HG02642 (cell line): ENCODE data around the gene USH2A.

Experiments used
- ATAC-seq: cut with Tn5 transposase; IDR thresholded peaks from one replicate; pipeline ENCODE4 v1.9.1; 2021; ENCODE audit warnings: mild to moderate bottlenecking; ENCODE audit not compliant: unreplicated experiment, poor library complexity

The USH2A gene

DNA sequence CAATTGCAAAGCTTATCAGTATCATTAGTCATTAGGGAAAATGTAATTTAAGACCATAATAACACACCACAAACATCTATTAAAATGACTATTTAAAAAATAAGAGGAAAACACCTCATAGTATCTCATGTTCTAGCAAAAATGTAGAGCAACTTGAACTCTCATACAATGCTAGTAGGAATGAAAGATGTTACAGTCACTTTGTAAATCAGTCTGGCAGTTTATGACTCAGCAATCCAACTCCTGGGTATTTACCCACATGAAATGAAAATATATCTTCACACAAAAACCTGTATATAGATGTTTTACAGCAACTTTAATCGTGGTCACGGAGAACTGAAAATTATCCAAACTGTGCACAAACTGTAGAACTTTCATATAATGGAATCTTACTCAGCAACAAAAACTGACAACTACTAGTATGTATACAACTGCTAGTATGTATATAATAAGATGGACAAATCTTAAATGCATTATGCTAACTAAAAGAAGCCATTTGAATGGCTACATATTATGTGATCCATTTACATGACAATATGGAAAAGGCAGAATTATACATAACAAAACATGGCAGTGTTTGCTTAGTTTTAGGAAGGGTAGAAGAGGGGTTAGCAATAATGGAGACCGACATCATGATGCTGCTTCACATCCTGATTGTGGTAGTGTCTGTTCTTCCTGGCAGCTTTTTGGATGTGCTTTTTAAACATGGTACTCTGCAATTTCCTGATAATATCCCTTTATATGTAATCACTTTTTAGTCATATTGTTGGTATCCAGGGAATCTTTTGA lies 589.1 kb downstream of the USH2A start:
- ATAC-seq = no peak

DNA sequence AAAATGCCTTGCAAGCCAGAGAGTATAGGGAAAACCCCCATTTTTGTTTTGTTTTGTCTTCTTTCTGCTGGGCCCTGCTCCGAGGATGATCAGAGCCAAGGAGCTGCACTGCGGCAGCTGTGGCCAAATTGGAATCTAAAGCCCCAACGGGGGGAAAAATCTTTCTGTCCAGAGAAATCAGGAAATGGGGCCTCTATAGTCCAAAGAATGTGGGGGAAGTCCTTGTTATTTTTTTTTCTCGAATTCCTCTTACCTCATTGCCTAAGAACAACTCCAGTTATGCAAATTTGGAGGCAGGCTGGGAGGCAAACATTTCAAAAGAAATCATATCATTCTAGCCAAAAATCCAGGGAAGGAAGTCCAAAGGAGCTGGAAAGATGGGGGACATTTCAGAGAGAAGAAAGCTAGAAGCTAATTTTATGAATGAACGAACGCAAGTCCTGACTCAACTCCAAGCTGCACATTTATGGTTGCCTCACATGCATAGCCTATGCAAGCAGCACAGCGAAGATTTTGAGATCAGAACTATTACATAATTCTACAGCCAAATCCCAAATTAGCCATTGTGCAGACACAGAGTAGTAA lies 592.9 kb downstream of the USH2A start:
- no peak for ATAC-seq

DNA sequence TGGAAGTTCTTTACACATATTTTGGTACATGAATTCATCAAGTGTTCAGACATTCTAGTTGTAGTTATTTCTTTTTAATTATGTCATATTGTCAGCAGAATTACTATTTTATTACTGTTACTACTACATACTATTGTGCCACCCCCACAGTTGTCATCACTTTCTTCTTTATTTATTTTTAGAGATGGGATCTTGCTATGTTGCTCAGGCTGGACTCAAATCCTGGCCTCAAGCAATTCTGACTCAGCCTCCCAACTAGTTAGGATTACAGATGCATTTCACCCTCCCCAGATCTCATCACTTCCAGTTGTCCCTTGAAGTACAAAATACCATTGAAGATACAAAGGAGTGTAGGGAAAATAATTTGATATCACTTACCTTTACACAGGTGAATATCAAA lies 598.2 kb downstream of the USH2A start:
- no peak for ATAC-seq

DNA sequence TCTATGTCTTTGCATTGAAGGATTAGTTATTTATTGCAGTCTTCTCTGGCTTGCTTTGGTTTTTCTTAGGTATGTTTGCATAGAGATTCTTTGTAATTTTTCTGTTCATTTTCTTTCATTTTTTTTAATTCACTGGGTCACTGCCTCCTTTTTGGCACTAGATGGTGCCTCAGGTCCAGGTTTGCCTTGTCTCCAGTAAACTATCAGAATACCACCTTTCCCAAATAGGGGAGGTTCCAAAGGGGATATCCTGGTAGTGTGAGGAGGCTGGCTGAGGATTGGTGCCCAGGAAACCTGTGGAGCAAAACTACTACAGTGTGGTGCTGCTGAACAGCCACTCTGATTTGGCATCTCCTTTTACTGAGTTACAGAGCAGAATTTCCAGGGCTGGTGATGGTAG lies 599.0 kb downstream of the USH2A start:
- no peak for ATAC-seq

DNA sequence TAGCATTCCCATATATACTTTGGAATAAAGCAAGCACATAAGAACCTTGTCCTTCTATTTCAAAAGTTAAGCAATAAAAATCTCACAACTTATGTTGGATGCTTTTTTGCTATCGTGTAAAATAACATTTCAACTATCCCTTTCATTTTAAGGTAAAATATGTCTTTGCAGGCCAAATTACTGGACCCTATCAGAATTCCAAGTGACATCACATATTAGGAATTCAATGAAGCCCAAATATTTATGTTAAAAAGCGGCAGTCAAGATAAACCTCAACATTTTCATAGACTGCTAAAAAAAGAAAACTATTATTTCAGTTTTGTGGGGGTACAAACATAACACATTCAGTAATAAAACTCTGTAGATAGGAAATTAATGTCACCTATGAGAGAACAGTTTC lies 604.1 kb downstream of the USH2A start:
- no peak for ATAC-seq

DNA sequence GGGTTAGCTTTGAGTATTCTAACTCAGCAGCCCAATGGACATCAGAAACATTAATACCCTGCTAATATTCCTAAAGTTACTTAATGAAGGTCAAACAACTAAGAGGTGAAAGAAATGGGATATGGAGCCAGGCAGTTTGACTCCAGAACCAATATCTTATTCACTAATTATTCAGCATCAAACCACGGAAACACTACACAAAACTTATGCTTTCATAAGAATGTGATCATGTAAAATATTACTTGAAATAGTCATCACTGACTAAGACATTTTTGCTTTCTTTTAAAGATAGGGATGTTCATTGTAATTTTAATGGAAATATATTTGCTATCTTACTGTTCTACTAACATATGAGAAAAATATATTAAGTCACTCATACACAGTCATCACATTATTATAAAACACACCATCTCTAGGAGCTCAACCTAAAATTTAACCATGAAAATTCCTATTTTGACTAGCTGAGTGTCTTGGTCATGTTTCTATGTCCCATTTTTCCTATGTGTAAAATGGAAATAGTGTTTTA lies 615.3 kb downstream of the USH2A start:
- no peak for ATAC-seq

DNA sequence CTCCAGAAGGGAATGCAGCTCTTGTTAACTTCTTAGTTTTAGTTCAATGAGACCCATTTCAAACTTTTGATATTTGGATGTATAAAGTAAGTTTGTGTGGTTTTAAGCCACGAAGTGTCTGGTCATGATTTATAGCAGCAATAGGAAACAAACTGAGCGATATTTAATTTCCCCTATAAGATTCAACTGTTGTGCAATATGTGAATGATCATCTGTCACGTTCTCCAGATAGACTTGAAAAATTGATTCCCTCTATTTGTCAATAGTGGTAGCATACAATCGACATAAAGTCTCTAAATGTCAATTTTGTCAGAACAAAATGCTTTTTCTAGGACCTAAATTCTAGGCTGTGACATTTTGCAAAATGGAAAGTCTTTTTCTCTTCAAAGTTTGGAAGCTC lies 616.0 kb downstream of the USH2A start:
- no peak for ATAC-seq

DNA sequence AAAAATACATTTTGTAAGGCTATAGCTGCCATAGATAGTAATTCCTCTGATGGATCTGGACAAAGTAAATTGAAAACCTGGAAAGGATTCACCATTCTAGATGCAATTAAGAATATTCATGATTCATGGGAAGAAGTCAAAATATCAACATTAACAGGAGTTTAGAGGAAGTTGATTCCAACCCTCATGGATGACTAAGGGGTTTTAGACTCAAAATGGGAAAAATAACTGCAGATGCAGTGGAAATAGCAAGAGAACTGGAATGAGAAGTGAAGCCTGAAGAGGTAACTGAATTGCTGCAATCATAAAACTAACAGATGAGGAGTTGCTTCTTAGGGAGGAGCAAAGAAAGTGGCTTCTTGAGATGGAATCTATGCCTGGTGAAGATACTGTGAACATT lies 625.4 kb downstream of the USH2A start:
- ATAC-seq = no peak

DNA sequence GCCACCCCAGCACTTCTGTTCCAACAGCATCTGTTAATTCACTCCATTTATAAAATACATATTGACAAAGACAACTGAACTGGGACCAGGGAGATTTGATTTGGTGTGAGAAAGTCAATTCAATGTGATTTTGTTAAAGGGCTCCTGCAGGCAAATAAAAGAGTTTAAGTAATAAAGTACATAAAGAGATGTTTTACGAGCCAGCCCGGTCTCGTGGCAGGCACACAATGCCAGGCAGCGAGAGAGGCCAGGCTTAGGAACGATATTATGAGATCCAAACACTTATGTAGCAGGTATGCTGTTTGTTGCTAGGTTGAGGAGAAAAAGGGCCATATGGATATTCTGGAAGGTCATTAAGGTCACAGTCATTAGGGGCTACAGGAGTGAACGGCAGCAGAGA lies 629.1 kb downstream of the USH2A start:
- ATAC-seq = no peak

DNA sequence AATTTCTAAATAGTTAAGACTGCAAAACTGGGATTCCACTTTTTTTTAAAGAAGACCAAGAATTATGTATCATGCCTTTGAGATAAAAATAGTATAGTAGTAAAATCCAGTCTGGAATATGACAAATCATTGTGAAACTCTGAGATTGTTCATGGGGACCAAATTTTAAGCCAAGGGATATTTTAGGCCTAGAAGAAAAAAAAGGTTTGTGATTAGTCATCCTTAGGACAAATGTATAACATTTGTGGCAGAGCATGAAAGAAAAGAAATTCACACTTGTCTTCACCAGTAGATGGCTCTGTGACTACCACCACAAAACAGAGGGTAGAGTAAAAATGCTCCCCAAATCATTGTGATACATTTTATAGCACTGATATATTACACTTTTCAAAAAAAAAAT lies 630.1 kb downstream of the USH2A start:
- ATAC-seq = no peak

DNA sequence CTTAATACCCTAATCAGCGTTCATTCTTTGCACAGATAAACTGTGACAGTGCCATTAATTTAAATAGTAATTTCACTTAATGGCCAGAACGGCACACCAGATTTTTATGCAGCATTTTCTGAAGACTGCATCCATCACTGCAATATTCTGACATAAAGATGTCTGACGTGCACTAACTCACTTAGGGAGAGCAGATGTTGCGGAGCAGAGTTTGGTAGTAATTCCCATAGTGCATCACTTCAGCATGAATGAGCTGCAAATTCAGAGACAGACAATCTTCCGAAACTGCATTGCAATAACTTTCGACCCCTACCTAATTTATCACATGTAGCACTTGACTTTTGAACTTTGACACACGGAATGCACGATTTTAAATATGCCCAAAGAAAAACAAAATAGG lies 630.8 kb downstream of the USH2A start:
- no peak for ATAC-seq

DNA sequence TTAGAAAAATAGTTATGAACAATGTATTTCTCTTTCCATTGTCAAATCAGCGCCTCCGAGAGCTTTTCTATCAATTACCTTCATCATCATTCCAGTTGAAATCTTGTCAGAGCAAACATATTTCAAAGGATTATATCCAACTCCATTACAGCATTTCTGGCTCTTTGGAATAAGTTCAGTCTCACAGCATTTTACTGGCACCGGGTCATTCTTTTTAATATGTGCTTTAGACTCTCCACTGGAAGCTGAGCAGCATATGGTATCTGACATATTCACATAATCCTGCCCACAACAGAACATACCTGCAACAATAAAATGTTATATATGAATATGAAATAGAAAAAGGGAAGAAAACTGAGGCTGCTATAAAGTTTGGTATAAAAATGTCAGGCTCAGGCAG lies 633.3 kb downstream of the USH2A start:
- no peak for ATAC-seq

DNA sequence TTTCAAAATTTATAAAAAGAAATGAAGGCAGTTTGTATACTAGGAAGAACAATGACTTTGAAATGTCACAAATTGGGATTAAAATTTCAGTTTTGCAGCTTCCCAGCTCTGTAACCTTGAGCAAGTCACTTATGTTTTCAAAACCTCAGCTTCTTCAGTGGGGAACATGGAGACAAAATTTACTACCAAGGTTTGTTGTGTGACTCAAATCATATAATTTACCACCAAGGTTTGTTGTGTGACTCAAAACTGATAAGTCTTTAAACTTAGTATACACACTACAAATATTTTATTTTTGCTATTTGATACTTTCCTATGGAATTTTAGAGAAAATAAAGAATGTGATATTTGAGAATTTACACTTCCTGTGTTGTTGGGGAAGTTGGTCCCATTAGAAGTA lies 636.3 kb downstream of the USH2A start:
- ATAC-seq = no peak

DNA sequence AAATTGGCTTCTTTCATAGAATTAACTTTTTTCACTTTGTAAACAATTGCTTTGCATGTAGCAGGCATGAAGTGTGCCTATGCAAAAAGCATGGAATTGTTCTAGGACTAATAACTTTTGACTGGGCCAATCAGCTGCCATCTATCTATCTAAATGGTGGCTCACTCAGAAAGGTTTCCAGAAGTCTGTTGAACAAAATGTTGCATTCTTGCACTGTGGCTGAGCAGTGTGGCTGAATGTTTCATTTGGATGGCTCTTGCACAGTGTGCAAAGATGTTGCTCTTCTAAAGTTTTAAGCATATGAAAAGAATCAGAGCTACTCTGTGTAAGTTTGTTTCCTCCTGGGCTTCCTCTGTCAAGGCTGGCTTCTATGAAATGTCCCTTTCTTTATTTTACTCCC lies 642.6 kb downstream of the USH2A start:
- ATAC-seq = no peak

DNA sequence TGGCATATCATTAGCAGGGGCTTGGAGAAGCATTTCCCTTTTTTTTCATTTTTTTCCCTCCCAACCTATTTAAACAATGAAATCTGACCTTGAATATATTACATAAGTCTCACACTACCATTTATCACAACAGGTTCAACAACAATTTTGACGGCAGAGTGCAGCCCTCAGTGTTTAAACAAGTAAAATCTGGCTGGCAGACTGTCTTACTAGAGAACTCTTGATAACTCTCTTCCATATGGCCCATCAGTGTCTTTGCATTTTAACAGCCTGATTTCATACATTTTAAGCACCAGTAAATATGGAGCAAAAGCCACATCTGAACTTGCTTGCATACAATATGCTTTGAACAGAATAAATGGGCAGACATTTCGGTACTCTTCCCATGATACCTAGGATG lies 643.1 kb downstream of the USH2A start:
- ATAC-seq = no peak

DNA sequence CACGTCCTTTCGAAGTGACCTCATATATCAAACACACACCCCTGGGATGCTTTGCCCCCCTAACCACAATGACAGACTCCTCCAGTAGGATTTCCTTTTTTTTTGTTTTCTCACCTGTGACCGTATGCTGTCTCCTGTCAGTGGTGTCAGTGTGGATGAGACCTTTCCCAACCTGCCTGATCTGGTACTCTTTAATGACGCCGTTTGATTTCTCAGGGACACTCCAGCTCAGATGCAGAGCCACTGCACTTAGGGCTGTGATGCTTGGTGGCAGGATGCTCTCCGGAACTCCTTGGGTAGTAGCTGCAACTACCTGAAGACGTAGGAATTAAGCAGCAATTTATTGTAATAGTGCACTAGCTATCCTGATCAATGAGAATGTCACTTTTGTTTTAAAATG lies 643.5 kb downstream of the USH2A start:
- ATAC-seq = no peak

DNA sequence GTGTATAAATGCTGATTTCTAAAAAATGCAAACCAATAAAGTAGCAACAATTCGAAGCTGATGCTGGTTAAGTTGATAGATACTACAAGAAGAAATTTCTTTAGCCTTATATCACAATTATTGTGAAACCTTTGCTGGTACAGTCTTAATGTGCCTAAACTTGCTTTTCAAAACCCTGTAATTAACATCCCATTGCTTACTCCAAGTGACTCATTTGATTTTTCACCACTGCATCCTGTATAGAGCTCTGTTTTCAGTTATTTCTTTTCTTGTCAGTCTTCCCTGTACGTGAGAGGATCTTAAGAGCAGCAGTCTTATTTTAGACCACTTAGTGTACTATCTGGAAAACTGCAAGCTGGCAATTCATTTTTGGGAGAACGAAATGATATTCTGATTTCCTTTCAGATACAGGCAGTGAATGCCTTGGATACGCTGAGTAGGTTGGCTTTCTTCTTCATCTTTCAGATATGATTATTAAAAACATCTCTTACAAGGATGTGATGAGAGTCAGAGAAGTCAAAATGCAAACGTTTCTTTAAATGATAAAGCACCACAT lies 645.8 kb downstream of the USH2A start:
- ATAC-seq = no peak

DNA sequence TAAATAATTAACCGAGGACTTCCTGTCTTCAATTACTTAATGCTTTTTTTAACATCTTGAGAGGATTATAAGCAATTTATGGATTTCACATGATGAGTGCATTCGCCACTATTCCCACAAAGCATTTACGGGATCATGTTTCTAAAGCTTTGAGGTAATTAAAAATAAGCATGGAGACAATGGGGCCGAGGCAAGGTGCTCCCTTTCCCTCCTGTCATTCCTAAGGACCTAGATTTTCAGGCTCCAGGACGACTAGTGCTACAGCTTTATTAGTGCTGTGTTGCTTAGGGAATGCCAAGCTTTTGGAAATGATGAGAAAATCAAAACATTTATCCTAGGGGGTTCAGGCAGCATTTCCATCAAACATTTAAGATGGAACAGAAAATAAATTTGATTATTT lies 646.9 kb downstream of the USH2A start:
- ATAC-seq = no peak

DNA sequence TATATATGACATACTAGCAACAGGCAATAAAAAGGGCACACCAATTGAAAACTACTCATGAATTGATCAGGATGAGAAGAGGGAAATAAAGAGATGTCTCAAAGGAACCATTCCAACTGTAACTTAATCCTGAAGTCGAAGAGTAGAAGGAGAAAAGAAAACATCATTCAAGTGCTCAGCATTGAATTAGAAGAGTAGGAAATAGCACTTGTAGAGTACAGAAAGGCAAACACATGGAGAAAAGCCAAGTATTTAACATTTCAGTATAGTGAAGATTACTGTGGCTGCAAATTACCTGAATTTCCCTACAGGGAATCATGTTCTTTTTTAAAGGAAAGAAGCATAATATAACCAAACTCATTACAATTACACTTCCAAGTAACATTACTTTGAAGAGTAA lies 651.1 kb downstream of the USH2A start:
- ATAC-seq = no peak

DNA sequence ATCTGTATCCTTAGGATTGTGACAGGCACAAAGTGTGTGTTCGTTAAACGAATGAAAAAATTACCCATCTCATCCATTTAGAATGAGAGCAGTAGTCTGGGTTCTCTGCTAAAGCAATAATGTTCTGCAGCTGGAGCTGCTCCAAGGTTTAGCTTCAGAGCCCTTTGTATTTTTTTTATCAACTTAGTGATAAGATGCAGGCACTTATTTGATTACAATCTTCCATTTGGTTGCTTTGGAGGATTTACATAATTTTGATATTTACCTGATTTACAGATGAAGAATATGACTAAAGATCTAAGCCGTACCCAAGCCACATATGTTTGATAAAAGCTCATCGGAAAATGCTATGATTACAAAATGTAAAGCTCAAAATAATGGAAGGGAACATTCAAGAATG lies 654.9 kb downstream of the USH2A start:
- ATAC-seq = no peak

DNA sequence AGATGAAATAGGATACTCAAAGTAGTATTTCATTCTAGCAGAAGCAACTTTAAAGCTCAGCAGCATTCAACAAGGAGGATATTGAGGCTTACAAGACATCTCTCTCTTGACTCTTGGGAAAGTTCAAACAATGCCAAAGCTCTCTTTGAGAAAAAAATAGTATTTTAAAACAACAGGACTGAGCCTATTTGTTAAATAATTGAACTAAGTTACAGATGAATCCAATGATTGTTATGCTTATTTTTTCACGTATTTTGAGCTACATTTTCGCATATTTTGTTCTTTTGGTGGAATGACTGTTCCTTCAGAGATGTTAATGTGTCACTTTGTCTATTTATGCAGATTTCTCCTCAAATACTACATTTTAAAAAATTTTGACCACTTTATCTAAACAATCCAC lies 655.5 kb downstream of the USH2A start:
- no peak for ATAC-seq

DNA sequence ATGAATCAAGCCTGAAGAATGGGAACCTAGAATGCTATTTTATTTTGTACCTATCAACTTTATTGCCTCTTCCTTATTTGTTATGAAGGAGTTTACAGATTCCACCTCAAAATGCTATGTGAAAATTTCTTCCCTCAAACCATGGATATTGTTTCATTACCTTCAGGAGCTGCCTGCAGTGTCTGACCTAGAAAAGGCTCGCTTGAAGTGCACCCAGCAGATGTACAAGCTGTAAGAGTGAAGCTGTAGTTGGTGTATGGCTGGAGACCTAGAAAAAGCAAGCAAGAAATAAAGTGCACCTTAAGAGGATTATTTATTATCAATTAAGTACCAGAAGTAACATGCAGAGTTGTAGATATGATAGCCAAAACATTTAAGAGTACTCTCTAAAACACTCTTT lies 656.7 kb downstream of the USH2A start:
- no peak for ATAC-seq
